ENCODE data around the gene PRDM5. TPM values are rescaled to one million over a fixed set of nuclear protein-coding genes. Genes with fewer than 3 reads are reported as not detected.

The PRDM5 gene
- total RNA-seq, 2 experiments from 2014 or later: 0.23 TPM; not detected in 1

- ChIA-PET POLR2A (no interaction called here), CTCF (no interaction called here)
- Mint-ChIP-seq H3K27me3 (peaks cover 6% of the 10 kb centered on the region), H3K4me1 (no peaks in the 10 kb centered on the region), H3K36me3 (ENCODE audit: low read depth) (no peaks in the 10 kb centered on the region), H3K27ac (no peak overlapping the region), H3K9me3 (no peaks in the 10 kb centered on the region), H3K4me3 (no peak overlapping the region)
- DNase-seq: no peak
Measured at GRCh38 chr4:120731561-120731960, 191.0 kb downstream of the PRDM5 start.

DNA sequence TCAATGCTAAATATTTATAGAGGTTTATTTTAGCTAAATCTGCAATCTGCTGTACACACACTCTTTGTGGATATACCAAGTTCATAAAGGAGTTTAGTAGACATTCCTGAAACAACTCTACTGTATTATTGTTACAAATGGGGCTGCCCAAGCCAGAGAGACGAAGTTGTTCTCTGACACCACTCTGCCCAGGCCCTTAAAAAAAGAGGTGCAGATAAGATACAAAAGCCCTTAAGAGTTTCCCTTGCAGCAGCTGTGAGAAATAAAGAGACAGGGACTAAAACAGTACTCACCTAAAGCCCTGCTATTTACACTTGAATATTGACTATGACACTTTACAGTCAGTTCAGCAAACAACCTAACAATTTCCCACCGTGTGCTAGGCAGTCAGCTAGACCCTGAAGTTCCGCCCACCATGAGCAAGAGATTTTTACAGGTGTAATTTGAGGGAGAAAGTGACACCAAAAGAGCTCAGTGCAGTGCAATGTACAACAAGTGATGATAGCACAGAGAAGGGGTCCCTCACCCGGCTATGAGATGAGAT is 191.7 kb downstream of the PRDM5 start:
- no peaks in the 10 kb centered on the region for H3K36me3 Mint-ChIP-seq (ENCODE audit: low read depth)
- H3K27me3 Mint-ChIP-seq: peaks cover 6% of the 10 kb centered on the region
- CTCF ChIA-PET: no interaction called here
- POLR2A ChIA-PET: no interaction called here
- H3K27ac Mint-ChIP-seq: no peak overlapping the region
- no peak for DNase-seq
- no peaks in the 10 kb centered on the region for H3K4me1 Mint-ChIP-seq
- H3K4me3 Mint-ChIP-seq: no peak overlapping the region
- no peaks in the 10 kb centered on the region for H3K9me3 Mint-ChIP-seq

GRCh38 chr4:120728892-120729675 is 193.4 kb downstream of the PRDM5 start:
- Mint-ChIP-seq H3K27ac (no peak overlapping the region), H3K4me1 (no peaks in the 10 kb centered on the region), H3K9me3 (no peaks in the 10 kb centered on the region), H3K27me3 (peaks cover 4% of the 10 kb centered on the region), H3K4me3 (no peak overlapping the region), H3K36me3 (ENCODE audit: low read depth) (no peaks in the 10 kb centered on the region)
- ChIA-PET CTCF (no interaction called here), POLR2A (no interaction called here)
- no peak for DNase-seq

DNA sequence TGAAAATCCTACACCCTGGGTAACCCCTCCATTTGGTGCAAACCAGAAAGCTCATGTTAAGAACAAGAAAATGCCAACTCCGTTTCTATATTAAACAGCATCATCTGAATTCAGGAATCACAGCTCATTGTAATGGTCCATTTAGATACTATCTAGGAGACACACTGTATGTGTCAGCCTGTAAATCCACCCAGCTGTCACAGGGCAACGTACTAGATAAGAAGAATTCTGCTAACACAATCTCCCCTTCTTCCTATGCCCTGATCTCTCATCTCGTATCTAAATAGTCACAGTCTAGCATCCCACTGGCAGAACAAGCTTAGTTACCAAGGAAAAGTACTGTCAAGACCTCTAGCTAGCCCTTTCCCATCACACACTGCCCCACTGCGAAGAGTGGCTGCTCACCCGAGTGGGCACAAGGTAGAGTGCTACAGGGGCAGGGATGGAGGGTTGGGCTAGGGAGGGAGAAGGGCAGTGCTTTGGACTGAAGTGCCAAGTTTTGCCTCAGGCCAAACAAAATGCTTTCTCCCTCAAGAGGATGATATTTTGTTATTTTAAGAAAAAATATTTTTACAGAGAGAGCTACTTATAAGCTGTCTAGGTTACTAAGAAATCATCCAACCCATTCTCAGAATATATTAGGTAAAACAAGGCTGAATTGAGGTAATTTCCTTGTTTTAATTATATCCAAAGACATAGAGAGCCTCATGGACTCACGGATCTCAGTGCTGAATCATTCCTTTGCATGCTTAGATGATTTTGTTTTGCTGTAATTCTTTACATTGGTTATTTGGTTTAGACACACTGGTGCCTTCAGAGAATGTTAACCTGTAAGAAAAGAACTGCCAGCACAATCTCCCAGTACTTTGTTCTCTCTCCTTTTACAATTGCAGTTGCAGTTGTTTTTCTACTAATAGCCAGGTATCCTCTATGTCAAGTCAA is 196.6 kb downstream of the PRDM5 start:
- H3K4me3 Mint-ChIP-seq: no peak overlapping the region
- CTCF ChIA-PET: no interaction called here
- no peaks in the 10 kb centered on the region for H3K9me3 Mint-ChIP-seq
- H3K27ac Mint-ChIP-seq: no peak overlapping the region
- DNase-seq: no peak
- POLR2A ChIA-PET: no interaction called here
- no peaks in the 10 kb centered on the region for H3K36me3 Mint-ChIP-seq (ENCODE audit: low read depth)
- no peaks in the 10 kb centered on the region for H3K4me1 Mint-ChIP-seq
- H3K27me3 Mint-ChIP-seq: no peaks in the 10 kb centered on the region

DNA sequence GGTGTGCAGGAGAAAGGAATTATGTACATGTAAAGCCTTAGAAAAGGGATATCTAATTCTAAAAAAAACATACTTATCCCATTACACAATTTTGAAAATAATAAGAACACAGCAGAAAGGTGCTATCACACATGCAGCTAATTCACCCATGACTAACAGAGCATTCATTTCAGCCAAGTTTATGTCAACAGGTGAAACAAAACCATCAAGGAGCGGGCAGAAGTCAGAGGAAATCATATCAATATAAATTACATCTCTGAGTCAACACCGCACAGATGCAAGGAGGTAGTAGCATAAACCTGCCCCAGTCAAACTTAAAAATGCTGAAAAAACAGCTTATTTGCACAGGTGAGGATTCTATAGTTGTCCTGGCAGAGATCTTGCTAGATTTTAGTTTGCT is 197.9 kb downstream of the PRDM5 start:
- Mint-ChIP-seq H3K27me3 (no peaks in the 10 kb centered on the region), H3K4me1 (no peaks in the 10 kb centered on the region), H3K27ac (no peak overlapping the region), H3K9me3 (no peaks in the 10 kb centered on the region), H3K4me3 (no peak overlapping the region), H3K36me3 (ENCODE audit: low read depth) (no peaks in the 10 kb centered on the region)
- CTCF ChIA-PET: no interaction called here
- DNase-seq: no peak
- POLR2A ChIA-PET: no interaction called here

GRCh38 chr4:120723986-120724385 is 198.5 kb downstream of the PRDM5 start:
- Mint-ChIP-seq H3K4me1 (no peaks in the 10 kb centered on the region), H3K36me3 (ENCODE audit: low read depth) (no peaks in the 10 kb centered on the region), H3K9me3 (no peaks in the 10 kb centered on the region), H3K4me3 (no peak overlapping the region), H3K27me3 (no peaks in the 10 kb centered on the region), H3K27ac (no peak overlapping the region)
- ChIA-PET POLR2A (interaction anchor here (1.0 kb wide), 1 partner anchor 14 kb away, joined by 3 read pairs; no protein-coding TSS in a partner anchor), CTCF (interaction anchor here (1.0 kb wide), 1 partner anchor 15 kb away, joined by 3 read pairs; no protein-coding TSS in a partner anchor)
- DNase-seq: no peak

DNA sequence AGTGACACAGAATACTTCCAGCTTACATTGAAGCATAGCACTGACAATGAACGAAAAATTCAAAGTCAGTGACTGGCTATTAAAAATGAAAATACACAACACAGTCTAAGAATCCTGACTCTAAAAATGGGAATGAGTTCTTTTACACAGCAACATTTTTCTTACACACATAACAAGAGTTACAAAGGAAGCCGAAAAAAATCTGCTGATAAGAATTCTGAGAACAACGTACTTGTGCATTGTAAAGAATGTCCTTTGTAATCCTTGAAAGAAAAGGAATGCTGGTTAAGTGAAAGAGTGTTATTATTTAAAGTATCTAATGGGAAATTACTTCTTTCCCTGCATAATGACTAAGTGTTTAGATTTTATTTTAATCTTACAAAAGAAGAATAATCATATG is 199.4 kb downstream of the PRDM5 start:
- POLR2A ChIA-PET: interaction anchor here (1.0 kb wide), 1 partner anchor 14 kb away, joined by 3 read pairs; no protein-coding TSS in a partner anchor
- Mint-ChIP-seq H3K4me3 (no peak overlapping the region), H3K27me3 (no peaks in the 10 kb centered on the region), H3K4me1 (no peaks in the 10 kb centered on the region), H3K27ac (no peak overlapping the region), H3K9me3 (no peaks in the 10 kb centered on the region), H3K36me3 (ENCODE audit: low read depth) (no peaks in the 10 kb centered on the region)
- CTCF ChIA-PET: no interaction called here
- no peak for DNase-seq

- DNase-seq: no peak
- POLR2A ChIA-PET: no interaction called here
- CTCF ChIA-PET: no interaction called here
- H3K4me1 Mint-ChIP-seq: no peaks in the 10 kb centered on the region
- H3K36me3 Mint-ChIP-seq (ENCODE audit: low read depth): no peaks in the 10 kb centered on the region
- no peak overlapping the region for H3K27ac Mint-ChIP-seq
- H3K4me3 Mint-ChIP-seq: no peak overlapping the region
- no peaks in the 10 kb centered on the region for H3K9me3 Mint-ChIP-seq
- no peaks in the 10 kb centered on the region for H3K27me3 Mint-ChIP-seq
Measured at GRCh38 chr4:120722655-120723054, 199.9 kb downstream of the PRDM5 start.

DNA sequence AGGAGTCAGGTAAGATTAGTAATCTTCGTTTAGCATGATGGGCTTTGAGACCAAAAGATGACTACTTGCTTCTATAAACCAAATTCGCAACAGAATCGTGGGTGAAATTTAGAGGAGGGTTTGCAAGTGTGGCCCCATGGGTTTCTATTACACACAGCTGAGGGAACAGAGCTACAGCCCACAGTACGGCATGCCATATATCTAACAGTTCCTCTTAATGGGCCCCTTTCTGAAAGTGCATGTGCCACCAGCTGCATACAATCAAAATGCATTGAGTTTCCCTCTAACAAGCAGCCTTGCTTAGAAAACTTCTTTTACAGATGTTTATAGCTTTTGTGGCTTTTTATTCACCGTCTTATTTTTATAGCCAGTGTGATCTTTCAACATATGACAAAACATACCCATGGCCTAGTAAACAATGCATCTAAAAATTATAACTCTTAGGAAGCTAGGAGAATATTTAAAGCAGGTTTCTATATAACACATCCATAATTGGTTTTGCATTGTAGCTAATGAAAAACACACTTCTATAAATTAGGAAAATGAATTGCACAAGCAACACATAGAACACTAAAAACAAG is 202.1 kb downstream of the PRDM5 start:
- H3K27me3 Mint-ChIP-seq: peaks cover 4% of the 10 kb centered on the region
- POLR2A ChIA-PET: no interaction called here
- no peaks in the 10 kb centered on the region for H3K9me3 Mint-ChIP-seq
- no peak overlapping the region for H3K27ac Mint-ChIP-seq
- CTCF ChIA-PET: interaction anchor here (0.8 kb wide), 1 partner anchor 587 kb away, joined by 3 read pairs; no protein-coding TSS in a partner anchor
- DNase-seq: no peak
- no peaks in the 10 kb centered on the region for H3K4me1 Mint-ChIP-seq
- H3K4me3 Mint-ChIP-seq: no peak overlapping the region
- no peaks in the 10 kb centered on the region for H3K36me3 Mint-ChIP-seq (ENCODE audit: low read depth)

DNA sequence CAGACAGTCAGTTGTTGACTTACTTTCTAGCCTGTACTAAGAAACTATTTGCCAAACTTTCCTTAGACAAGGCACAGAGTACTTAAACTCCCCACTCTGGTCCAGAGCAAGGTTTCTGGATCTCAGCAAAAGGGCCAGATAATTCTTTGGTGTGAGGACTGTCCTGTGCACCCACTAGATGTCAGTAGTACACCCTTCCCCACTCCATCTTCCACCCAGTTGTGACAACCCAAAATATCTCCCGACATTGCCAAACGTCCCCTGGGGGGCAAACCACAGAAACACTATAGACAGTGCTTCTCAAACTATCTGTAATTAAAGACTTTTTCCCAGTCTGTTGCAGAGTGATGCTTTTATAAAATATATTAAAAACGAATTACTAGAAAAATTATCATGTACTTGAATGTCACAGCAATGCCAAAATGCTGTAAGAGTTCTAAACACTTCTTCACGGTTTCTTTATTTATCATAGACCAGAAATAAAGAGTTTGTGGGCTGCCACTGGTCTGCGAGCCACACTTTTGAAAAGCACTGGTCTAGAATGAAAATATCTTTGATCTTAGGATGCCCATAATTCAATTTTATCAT is 203.5 kb downstream of the PRDM5 start:
- H3K9me3 Mint-ChIP-seq: no peaks in the 10 kb centered on the region
- H3K27ac Mint-ChIP-seq: no peak overlapping the region
- ChIA-PET CTCF (no interaction called here), POLR2A (no interaction called here)
- no peak overlapping the region for H3K4me3 Mint-ChIP-seq
- DNase-seq: no peak
- peaks cover 7% of the 10 kb centered on the region for H3K27me3 Mint-ChIP-seq
- no peaks in the 10 kb centered on the region for H3K4me1 Mint-ChIP-seq
- H3K36me3 Mint-ChIP-seq (ENCODE audit: low read depth): no peaks in the 10 kb centered on the region

GRCh38 chr4:120716346-120716745 is 206.2 kb downstream of the PRDM5 start:
- Mint-ChIP-seq H3K4me1 (no peaks in the 10 kb centered on the region), H3K9me3 (no peaks in the 10 kb centered on the region), H3K4me3 (no peak overlapping the region), H3K36me3 (ENCODE audit: low read depth) (no peaks in the 10 kb centered on the region), H3K27ac (no peak overlapping the region), H3K27me3 (peaks cover 12% of the 10 kb centered on the region)
- DNase-seq: no peak
- ChIA-PET POLR2A (no interaction called here), CTCF (no interaction called here)

- DNase-seq: no peak
- POLR2A ChIA-PET: no interaction called here
- Mint-ChIP-seq H3K27me3 (peaks cover 13% of the 10 kb centered on the region), H3K4me3 (no peak overlapping the region), H3K9me3 (no peaks in the 10 kb centered on the region), H3K27ac (no peak overlapping the region), H3K4me1 (no peaks in the 10 kb centered on the region), H3K36me3 (ENCODE audit: low read depth) (no peaks in the 10 kb centered on the region)
- CTCF ChIA-PET: no interaction called here
Measured at GRCh38 chr4:120714417-120715010, 208.0 kb downstream of the PRDM5 start.

All from activated CD4-positive, alpha-beta memory T cell treated with anti-CD3 and anti-CD28 coated beads, Interleukin-2, amount 10 ng/mL, durations not matched to agents 7 days and 5 days (primary cell).